HG03354 (cell line): ENCODE data around the gene LPO.

Experiments used
- ATAC-seq: cut with Tn5 transposase; IDR thresholded peaks from one replicate; pipeline ENCODE4 v1.9.1; 2021; ENCODE audit warnings: mild to moderate bottlenecking; ENCODE audit not compliant: unreplicated experiment, poor library complexity, severe bottlenecking

Gene LPO

GRCh38 chr17:58238147-58238634 is at the start of gene LPO:
TSS of gene LPO (plus strand) at chr17:58238584. CDS start at chr17:58242980, 4,396 bp downstream.
- no peak for ATAC-seq

GRCh38 chr17:58189436-58190146 is 48.8 kb upstream of the LPO start:
- ATAC-seq, result no peak

- ATAC-seq, result no peak
Observed at GRCh38 chr17:58191241-58191896, 47.0 kb upstream of the LPO start.

- no peak for ATAC-seq
Observed at GRCh38 chr17:58192612-58193011, 45.8 kb upstream of the LPO start, which contains the start of gene EPX. TSS of gene EPX (plus strand) at chr17:58192726. CDS start at chr17:58192847, 121 bp downstream.

GRCh38 chr17:58193641-58194255 is 44.6 kb upstream of the LPO start:
- ATAC-seq, result no peak

- no peak for ATAC-seq
Observed at GRCh38 chr17:58195518-58196123, 42.8 kb upstream of the LPO start.

GRCh38 chr17:58196610-58197009 is 41.8 kb upstream of the LPO start:
- no peak for ATAC-seq

GRCh38 chr17:58200024-58200633 is 38.3 kb upstream of the LPO start:
- peak; percentile 56 for ATAC-seq

- no peak for ATAC-seq
Observed at GRCh38 chr17:58202859-58203258, 35.5 kb upstream of the LPO start.

GRCh38 chr17:58204796-58205195 is 33.6 kb upstream of the LPO start:
- ATAC-seq, result no peak

GRCh38 chr17:58205936-58206335 is 32.4 kb upstream of the LPO start:
- no peak for ATAC-seq

GRCh38 chr17:58207451-58207850 is 30.9 kb upstream of the LPO start:
- ATAC-seq, result no peak

GRCh38 chr17:58208344-58208743 is 30.0 kb upstream of the LPO start:
- ATAC-seq, result no peak

GRCh38 chr17:58210922-58211321 is 27.5 kb upstream of the LPO start:
- no peak for ATAC-seq

GRCh38 chr17:58215685-58216084 is 22.7 kb upstream of the LPO start:
- no peak for ATAC-seq

GRCh38 chr17:58217766-58218165 is 20.6 kb upstream of the LPO start:
- no peak for ATAC-seq

- peak; percentile 96 for ATAC-seq
Observed at GRCh38 chr17:58219007-58219788, 19.2 kb upstream of the LPO start, which contains the start of gene MKS1. TSS of gene MKS1 (minus strand) at chr17:58219255. CDS start at chr17:58219230, 25 bp downstream.

GRCh38 chr17:58219789-58220183 is 18.6 kb upstream of the LPO start:
- no peak for ATAC-seq

GRCh38 chr17:58224315-58224714 is 14.1 kb upstream of the LPO start:
- ATAC-seq, result no peak
